Retinal pigment epithelial cell (primary cell): ENCODE measurements around the gene LCMT1.
A peak's percentile ranks its signal among the peaks of the same experiment; 100 is the strongest.

Experiments used
- DNase-seq: peaks from one replicate; pipeline ENCODE4 v3.0.0-alpha.2; 2010; ENCODE audit warnings: low read depth
- H3K4me3 ChIP-seq: 2 replicates; pipeline ENCODE4 v1.5.1; 2011; ENCODE audit warnings: mild to moderate bottlenecking, low read length, control low read depth, moderate library complexity
- CTCF ChIP-seq: conservative IDR thresholded peaks from 2 replicates; pipeline ENCODE4 v1.5.1; 2011; ENCODE audit warnings: low read depth, low read length, control low read depth, inconsistent platforms

The LCMT1 gene

DNA sequence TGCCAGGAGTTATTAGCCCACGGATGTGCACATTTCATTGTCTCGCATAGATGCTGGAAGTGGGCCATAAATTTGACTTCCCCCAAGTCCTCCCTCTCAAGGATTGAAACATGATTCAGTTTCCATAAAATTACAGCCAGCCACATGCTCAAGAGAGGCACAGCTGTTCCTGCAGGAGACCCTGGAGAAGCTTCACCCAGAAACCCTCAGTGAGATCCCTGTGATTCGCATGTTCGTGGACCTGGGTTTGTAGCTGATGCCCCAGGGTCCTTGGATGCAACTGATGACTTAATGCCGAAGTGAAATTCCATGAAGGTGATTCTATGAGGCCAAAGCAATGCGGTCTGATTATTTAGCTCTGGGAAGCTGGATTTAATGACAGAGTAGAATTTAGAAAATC is 80.6 kb downstream of the LCMT1 start:
- no peak for DNase-seq
- H3K4me3 ChIP-seq, result no peak overlapping the region
- no peak for TF ChIP-seq CTCF

DNA sequence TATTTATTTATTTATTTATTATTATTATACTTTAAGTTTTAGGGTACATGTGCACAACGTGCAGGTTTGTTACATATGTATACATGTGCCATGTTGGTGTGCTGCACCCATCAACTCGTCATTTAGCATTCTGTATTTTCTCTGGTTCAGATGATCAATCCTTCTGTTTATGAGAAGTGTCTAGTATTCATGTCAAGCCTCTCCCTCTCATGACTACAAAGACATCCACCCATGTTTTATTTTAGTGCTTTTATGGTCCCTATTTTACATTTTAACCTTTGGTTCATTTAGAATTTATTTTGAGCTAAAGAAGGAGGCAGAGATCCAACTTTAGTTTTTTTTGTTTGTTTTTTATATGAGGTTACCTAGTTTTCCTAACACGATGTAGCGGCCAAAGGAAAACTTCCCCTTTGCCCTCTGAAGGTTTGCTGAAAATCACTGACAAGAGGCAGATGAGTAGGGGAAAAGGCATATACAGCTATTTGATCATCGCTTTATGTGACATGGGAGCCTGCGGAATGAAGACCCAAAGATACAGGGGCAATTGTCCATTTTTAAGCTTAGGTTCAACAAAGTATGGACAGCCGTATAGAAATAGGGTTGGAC is 82.8 kb downstream of the LCMT1 start:
- TF ChIP-seq CTCF, result no peak
- DNase-seq, result no peak
- H3K4me3 ChIP-seq, result no peak overlapping the region

DNA sequence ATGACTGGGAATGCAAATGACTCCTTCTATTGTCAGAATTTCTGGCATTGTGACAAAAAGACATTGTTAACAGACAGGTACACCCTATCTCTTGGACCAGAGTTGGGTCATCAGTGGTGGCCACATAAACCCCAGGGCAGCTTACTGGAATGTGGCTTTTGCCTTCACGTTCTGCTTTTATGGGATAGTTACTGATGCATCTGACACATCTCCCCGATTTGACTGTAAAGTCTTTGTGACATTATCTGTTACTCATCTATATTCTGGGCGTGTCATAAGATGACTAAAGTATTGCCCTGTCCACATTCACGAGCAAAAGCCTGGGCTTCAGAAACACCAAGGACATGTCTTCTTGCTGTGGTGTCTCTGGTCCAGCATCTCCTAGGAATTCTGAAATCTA is 86.5 kb downstream of the LCMT1 start:
- no peak overlapping the region for H3K4me3 ChIP-seq
- no peak for TF ChIP-seq CTCF
- DNase-seq, result no peak

DNA sequence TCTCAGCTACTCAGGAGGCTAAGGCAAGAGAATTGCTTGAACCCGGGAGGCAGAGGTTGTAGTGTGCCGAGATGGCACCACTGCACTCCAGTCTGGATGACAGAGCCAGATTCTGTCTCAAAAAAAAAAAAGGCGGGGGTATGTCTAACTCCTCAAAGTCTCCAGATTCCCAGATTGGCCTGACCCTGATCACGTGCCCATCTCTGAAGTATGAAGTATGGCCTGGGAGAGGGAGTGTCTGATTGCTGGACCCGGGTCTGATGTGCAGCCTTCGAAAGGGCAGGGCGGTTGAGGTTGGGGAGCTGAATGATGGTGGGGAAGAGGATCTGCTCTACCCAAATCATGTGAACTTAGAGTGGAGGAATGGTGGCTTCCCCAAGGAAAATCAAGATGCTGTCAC is 87.9 kb downstream of the LCMT1 start:
- no peak for DNase-seq
- no peak for TF ChIP-seq CTCF
- no peak overlapping the region for H3K4me3 ChIP-seq

GRCh38 chr16:25210758-25211157 is 99.2 kb downstream of the LCMT1 start:
- peak; percentile 56 for DNase-seq
- H3K4me3 ChIP-seq, result no peak overlapping the region
- TF ChIP-seq CTCF, result no peak

- TF ChIP-seq CTCF, result no peak
- DNase-seq, result no peak
- no peak overlapping the region for H3K4me3 ChIP-seq
These were observed 101.1 kb downstream of the LCMT1 start for GRCh38 chr16:25212636-25213035.

- no peak for TF ChIP-seq CTCF
- DNase-seq, result no peak
- H3K4me3 ChIP-seq, result no peak overlapping the region
These were observed 102.3 kb downstream of the LCMT1 start for GRCh38 chr16:25213709-25214397.
